Activated naive CD8-positive, alpha-beta T cell (primary cell): ENCODE results near the gene IFITM10.

ENCODE experiments used
- H3K27ac Mint-ChIP-seq: one replicate; pipeline ENCODE4 v1.8.0; 2021; ENCODE audit warnings: mixed read lengths
- H3K27me3 Mint-ChIP-seq: one replicate; pipeline ENCODE4 v1.8.0; 2021; ENCODE audit warnings: mixed read lengths
- H3K36me3 Mint-ChIP-seq: one replicate; pipeline ENCODE4 v1.8.0; 2021; ENCODE audit warnings: mixed read lengths
- H3K4me1 Mint-ChIP-seq: one replicate; pipeline ENCODE4 v1.8.0; 2021; ENCODE audit warnings: low read depth, mixed read lengths
- H3K4me3 Mint-ChIP-seq: one replicate; pipeline ENCODE4 v1.8.0; 2021; ENCODE audit warnings: mild to moderate bottlenecking, mixed read lengths
- H3K9me3 Mint-ChIP-seq: one replicate; pipeline ENCODE4 v1.8.0; 2021; ENCODE audit warnings: low read depth, mixed read lengths

IFITM10 gene

DNA sequence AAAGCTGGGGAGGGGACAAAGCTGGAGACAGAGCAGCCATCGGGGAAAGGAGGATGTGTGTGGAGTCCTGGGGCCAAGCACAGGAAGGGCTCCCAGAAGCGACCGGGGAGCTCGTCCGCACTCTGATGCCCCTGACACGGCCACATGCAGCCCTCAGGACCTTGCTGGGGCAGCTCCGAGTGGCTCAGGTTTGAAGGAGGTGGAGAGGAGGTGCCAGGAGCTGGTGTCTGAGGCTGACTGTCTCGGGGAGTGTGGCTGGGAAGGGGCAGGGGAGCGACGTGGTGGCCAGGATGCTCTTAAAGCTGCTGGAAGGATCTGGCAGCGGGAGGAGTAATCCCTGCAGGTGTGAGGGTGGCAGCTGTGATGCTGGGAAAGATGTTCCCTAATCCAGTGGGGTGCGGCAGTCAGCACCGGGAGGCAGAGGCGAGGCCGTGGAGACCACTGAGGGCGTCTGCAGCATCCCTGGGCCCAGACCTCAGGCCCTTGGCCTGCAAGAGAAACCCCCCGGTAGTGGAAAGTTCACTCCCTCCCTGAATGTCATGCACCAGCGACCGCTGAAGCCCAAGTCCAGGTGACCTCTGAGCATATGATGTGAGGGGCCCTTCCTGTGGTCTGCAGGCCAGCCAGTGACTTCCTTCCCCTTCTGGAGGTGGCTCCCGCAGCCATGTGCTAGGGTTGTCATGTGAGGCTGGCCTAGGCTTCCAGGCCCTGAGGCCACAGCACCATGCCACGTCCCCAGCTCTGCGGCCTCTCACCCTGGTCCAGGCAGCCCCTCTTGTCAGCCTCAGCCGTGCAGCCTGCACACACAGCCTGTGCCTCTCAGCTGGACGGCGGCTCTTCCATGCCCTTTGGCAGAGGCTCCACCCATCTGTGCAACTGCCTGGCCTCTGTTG lies 30.6 kb upstream of the IFITM10 start:
- no peak overlapping the region for H3K4me3 Mint-ChIP-seq
- no peaks in the 10 kb centered on the region for H3K27me3 Mint-ChIP-seq
- H3K27ac Mint-ChIP-seq: no peak overlapping the region

DNA sequence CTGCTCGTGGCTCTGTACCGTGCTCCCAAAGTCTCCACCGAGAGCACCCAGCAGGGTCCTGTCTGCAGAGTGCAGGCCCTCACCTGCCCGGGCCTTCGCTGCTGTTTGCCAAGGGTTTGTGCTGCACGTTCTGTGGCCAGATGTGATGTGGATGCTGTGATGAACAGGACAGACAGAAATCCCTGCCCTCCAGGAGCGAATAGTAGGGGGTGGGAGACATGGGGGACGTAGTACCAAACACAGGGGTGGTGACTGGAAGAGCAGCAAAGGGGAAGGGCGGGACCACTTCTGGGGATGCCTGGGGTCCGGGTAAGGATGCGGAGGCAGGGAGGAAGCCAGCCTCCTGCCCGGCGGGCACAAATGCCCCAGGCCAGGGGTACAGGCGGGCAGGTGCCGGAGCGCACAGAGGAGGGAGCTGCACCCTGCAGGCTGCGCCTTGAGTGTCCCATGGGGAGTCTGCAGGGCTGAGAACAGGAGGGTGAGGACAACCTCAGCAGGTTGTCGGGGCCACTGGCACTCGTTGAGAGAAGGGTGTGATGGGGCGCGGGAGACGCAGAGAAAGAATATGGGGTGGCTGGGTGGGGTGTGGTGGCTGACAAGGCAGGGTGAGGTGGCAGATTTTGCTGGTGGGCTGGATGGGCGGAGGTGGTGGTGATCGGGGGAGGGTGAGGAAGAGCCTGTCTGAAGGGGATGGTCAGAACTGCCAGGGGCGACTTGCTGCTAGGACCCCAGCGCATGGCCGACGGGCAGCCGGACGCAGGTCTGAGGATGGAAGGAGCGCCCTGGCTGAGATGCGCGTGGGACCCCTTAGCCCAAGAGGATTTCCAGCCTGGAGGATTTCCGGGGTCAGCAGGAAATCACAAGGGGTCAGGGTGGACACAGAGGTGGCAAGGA lies 29.7 kb upstream of the IFITM10 start:
- H3K4me1 Mint-ChIP-seq: no peaks in the 10 kb centered on the region
- no peaks in the 10 kb centered on the region for H3K36me3 Mint-ChIP-seq
- H3K27me3 Mint-ChIP-seq: no peaks in the 10 kb centered on the region
- H3K9me3 Mint-ChIP-seq: no peaks in the 10 kb centered on the region
- H3K4me3 Mint-ChIP-seq: no peak overlapping the region
- H3K27ac Mint-ChIP-seq: no peak overlapping the region

More for the DNA sequence above, 30.6 kb upstream of the IFITM10 start:
- H3K4me1 Mint-ChIP-seq: no peaks in the 10 kb centered on the region
- H3K9me3 Mint-ChIP-seq: no peaks in the 10 kb centered on the region
- H3K36me3 Mint-ChIP-seq: no peaks in the 10 kb centered on the region

DNA sequence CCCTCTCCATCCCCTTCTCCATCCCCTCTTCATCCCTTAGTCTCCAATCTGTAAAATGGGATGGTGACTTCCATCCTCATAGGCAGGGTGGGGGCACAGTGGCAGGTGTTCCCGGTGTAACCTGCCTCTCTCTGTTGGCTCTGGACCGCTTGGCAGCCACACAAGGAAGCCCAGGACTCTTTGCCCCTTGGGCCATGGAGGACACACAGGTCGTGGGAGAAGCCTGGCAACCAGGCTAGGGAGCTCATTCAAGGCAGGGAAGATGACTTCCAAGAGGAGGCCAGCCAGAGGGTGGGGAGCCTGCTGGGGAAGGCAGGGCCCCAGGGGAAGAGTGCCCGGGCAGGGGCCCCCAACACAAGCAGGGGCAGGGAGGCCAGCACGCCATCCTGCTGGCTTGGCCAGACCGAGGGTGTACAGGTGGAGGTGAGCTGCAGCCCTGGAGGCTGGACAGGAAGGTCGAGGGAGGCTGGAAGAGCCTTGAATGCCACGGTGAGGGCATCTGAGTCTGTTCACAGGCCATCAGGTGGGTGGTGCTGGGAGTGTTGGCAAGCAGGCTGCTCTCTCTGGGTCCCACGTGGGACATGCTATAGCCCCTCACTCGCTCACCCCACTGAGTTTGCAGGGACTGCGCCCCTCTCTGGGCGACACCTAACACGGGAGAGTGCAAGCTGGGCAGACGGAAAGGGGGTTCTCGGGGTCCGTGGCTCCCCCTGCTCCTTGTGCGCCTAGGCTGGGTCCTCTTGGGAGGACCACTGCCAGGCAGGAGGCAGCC lies 28.8 kb upstream of the IFITM10 start:
- H3K27ac Mint-ChIP-seq: no peak overlapping the region
- no peaks in the 10 kb centered on the region for H3K9me3 Mint-ChIP-seq
- H3K4me3 Mint-ChIP-seq: no peak overlapping the region
- no peaks in the 10 kb centered on the region for H3K4me1 Mint-ChIP-seq
- H3K27me3 Mint-ChIP-seq: no peaks in the 10 kb centered on the region
- no peaks in the 10 kb centered on the region for H3K36me3 Mint-ChIP-seq

DNA sequence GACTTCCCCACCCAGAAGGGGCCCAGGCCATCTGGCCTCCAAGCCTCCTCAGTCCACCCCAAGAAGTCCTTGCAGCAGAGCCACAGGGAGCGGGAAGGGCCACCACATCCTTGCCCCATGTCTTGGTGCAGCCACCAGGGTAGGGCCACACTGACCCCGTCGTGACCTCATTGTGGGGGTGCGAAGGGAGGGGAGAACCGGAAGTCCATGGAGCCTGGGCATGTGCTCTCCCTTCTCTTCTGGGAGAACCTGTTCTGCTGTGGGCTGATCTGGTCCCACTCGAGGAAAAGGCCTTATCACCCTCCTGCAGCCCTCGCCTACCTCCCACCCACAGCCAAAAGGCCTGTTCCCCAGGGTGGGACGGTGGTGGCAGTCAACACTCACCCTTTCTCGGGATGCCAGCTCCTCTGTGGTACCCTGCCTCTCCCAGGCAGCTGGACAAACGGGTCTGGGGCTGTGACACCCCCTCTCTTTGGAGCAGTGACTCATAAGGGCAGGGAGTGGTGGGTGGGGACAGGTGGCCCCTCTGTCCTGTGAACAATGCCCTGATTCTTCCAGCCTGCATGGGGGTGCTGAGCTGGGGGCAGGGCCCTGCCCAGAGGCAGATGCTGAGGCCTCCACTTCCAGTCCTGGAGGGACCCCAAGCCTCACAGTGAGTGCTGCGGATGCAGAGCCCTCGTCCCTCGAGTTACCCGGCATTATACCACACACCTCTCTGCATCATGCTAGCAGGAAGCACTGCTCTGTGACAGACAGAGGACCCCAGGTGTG lies 27.9 kb upstream of the IFITM10 start:
- Mint-ChIP-seq H3K27me3 (no peaks in the 10 kb centered on the region), H3K36me3 (no peaks in the 10 kb centered on the region), H3K4me3 (no peak overlapping the region), H3K4me1 (peaks cover 5% of the 10 kb centered on the region), H3K27ac (no peak overlapping the region), H3K9me3 (no peaks in the 10 kb centered on the region)

DNA sequence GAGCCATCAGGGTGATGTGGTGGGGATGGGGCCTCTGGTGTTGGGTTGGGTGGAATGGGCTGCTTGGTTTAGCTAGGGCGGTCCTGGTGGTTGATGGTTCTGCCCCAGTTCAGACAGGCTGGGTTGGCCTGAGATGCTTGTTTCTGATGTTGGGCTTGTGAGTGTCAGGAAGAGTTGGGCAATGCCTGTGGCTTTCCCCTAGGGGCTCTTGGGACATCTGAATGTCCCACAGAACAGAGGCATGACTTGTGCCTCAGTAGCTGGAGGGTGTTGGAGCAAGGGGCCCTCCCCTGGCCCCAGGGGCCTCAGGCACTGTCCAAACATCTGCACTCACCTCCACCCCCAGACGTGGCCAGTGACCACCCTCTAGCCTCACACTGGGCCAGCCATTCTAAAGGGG lies 27.3 kb upstream of the IFITM10 start:
- no peak overlapping the region for H3K4me3 Mint-ChIP-seq
- no peaks in the 10 kb centered on the region for H3K9me3 Mint-ChIP-seq
- H3K27me3 Mint-ChIP-seq: no peaks in the 10 kb centered on the region
- no peak overlapping the region for H3K27ac Mint-ChIP-seq
- H3K4me1 Mint-ChIP-seq: peaks cover 6% of the 10 kb centered on the region
- H3K36me3 Mint-ChIP-seq: no peaks in the 10 kb centered on the region

DNA sequence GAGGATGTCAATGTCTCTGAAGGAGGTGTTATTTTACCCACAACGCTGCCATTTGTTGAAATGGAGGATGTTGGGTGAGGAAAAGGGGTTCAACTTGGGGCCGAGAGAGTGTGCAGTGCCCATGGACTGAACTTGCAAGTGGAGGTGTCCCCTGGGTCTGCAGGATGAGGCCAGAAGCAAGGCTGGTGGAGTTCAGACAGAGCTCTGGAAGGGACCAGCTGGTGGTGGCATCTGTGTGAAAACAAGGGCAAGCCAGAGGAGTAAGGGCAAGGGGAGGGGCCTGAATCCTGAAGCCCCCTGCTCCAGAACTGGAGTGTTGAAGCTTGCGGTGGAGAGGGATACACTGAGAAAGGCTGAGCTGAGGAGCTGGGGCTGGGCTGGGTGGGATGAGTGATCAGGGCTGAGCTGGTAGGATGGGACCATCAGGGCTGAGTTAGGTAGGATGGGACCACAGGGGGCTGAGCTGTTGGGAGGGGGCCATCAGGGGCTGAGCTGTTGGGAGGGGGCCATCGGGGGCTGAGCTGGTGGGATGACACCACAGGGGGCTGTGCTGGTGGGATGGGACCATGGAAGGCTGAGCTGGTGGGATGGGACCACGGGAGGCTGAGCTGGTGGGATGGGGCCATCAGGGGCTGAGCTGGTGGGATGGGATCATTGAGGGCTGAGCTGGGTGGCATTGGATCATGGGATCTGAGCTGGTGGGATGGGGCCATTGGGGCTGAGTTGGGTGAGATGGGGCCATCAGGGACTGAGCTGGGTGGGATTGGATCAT lies 26.7 kb upstream of the IFITM10 start:
- Mint-ChIP-seq H3K27me3 (no peaks in the 10 kb centered on the region), H3K4me1 (peaks cover 12% of the 10 kb centered on the region), H3K4me3 (no peak overlapping the region), H3K9me3 (no peaks in the 10 kb centered on the region), H3K27ac (no peak overlapping the region), H3K36me3 (no peaks in the 10 kb centered on the region)

DNA sequence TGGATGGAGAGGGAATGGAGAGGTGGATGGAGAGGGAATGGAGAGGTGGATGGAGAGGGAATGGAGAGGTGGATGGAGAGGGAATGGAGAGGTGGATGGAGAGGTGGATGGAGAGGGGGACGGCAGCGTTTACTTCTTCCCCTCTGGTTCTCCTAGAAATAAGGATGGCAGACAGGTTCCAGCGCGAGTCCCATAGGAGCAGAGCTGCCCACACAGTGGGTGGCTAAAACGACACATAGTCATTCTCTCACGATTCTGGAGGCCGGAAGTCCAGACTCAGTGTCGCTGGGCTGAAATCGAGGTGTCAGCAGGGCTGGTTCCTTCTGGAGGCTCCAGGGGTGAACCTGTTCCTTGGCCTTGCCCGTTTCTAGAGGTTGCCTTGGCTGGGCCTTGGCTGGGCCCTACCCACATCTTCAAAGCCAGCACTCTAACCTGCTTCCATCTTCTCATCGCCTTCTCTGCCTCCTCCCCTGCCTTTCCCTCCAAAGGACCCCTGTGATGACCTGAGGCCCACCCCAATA lies 26.0 kb upstream of the IFITM10 start:
- H3K27me3 Mint-ChIP-seq: no peaks in the 10 kb centered on the region
- peaks cover 19% of the 10 kb centered on the region for H3K4me1 Mint-ChIP-seq
- H3K36me3 Mint-ChIP-seq: no peaks in the 10 kb centered on the region
- H3K4me3 Mint-ChIP-seq: no peak overlapping the region
- H3K9me3 Mint-ChIP-seq: no peaks in the 10 kb centered on the region
- no peak overlapping the region for H3K27ac Mint-ChIP-seq

DNA sequence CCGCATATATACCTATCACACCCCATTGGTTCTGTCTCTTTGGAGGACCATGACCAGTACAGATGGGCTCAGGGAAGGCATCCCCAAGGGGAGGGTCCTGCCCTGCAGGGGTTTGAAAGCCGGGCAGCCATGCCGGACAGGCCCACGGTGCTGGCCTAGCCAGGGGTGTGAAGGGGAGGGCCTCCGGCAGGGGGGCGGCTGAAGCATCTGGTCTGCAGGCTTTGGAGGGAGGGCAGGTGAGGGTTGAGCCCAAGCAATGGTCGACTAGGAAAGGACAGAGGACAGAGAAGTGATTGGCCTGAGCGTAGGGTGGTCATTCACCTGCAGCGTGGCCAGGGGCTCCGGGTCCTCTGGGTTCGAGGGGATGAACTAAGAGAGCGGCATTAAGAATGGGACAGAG lies 24.5 kb upstream of the IFITM10 start:
- no peak overlapping the region for H3K27ac Mint-ChIP-seq
- no peaks in the 10 kb centered on the region for H3K9me3 Mint-ChIP-seq
- no peak overlapping the region for H3K4me3 Mint-ChIP-seq
- no peaks in the 10 kb centered on the region for H3K36me3 Mint-ChIP-seq
- H3K27me3 Mint-ChIP-seq: no peaks in the 10 kb centered on the region
- H3K4me1 Mint-ChIP-seq: peaks cover 19% of the 10 kb centered on the region

DNA sequence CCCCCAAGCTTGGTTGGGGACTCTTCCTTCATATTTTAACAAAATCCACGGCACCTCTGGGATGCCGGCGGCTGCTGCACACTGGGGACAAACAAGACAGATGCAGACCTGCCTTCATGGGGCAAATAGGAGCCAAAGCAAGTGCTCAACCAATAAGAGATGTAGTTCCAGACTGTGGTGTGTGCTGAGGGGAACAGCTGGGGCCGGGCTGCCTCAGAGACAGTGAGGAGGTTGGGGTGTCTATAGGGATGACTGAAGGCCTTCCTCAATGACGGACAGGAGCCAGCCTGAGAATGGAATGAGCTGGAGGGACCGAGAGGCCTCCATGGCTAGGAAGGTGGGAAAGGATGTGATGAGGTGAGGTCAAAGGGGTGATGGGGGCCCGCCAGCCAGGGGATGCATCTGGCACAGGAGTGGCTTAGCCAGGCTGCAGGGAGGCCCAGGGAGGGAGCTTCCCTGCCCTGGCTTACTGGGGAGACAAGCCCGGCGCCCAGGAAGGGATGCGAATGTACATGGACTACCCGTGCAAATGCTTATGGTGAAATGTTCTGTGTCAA lies 23.7 kb upstream of the IFITM10 start:
- H3K4me1 Mint-ChIP-seq: peaks cover 19% of the 10 kb centered on the region
- no peaks in the 10 kb centered on the region for H3K27me3 Mint-ChIP-seq
- no peaks in the 10 kb centered on the region for H3K36me3 Mint-ChIP-seq
- no peak overlapping the region for H3K27ac Mint-ChIP-seq
- no peaks in the 10 kb centered on the region for H3K9me3 Mint-ChIP-seq
- H3K4me3 Mint-ChIP-seq: no peak overlapping the region

DNA sequence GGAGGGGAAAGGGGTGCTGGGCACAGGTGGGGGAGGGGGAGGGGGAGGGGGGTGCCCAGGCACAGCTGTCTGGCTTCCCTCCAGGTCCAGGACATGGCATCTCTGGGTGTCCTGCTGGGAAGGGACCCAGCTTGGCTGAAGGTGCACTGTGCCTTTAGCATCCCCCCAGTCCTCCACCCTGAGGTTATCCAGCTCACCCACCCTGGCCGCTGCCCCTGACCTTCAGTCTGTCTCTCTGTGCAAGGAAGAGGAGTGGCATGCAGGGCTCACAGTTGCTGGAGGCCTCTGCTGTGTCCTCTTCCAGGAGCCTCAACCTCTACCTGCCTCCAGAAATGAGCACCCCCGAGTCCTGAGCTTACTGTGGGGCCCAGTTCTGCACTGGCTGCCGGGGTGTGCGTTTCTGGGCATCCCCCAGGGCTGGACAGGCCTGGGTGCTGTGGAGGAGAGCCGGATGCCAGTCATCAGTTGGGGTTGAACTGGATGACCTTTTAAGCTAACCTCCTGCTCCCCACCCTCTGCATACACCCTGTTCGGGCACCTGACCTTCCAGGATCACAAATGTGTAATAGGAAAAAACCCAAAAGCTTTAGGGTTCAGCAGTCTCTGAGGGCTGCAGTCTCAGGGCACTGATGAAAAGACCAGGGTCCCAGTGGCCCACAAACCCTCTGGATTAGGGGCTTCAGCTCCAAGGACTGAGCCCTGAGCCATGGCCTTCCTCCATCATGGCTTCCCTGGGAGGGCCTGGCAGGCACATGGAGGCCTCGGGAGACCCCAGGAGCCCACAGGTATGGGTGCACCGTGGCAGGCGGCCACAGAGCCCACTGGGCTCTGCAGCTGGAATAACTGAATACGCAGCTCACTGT lies 23.0 kb upstream of the IFITM10 start:
- H3K9me3 Mint-ChIP-seq: no peaks in the 10 kb centered on the region
- no peak overlapping the region for H3K27ac Mint-ChIP-seq
- H3K27me3 Mint-ChIP-seq: no peaks in the 10 kb centered on the region
- H3K4me3 Mint-ChIP-seq: no peak overlapping the region
- H3K4me1 Mint-ChIP-seq: peaks cover 19% of the 10 kb centered on the region
- no peaks in the 10 kb centered on the region for H3K36me3 Mint-ChIP-seq

DNA sequence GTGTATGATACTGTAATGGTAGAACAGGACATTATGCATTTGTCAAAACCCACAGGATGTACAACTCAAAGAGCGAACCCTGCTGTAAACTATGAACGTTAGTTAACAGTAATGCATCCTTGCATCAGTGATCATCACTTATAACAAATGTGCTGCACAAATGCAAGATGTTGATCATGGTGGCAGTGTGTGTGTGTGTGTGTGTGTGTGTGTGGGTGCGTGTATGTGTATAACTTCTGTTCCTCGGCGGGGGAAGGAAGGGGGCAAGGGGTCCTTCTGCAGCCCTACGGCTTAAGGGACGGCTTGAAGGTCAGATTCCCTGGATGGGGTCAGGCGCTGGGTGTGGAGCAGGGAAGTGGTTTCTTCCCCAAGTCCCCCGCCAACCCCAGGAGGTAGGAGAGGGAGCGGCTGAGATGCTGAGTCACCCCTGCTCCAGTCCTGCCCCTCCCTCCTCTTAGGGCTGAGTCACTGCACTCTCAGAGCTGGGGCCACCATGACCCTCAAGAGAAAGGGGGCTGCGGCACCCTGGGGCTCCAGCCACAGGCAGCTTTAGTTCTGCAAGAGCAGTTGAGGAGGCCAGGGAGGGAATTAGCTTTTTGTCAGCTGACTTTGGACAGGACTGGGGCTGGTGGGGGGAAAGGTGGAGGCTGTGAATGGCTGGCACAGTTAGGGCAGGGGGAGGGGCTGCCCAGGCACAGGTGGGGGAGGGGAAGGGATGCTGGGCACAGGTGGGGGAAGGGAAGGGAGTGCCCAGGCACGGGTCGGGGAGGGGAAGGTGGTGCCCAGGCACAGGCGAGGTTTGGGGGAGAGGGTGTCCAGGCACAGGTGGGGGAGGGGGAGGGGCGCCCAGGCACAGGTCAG lies 22.1 kb upstream of the IFITM10 start:
- H3K36me3 Mint-ChIP-seq: no peaks in the 10 kb centered on the region
- H3K9me3 Mint-ChIP-seq: no peaks in the 10 kb centered on the region
- peak overlapping the region; percentile 58 for H3K4me3 Mint-ChIP-seq
- H3K4me1 Mint-ChIP-seq: peaks cover 19% of the 10 kb centered on the region
- H3K27me3 Mint-ChIP-seq: no peaks in the 10 kb centered on the region
- H3K27ac Mint-ChIP-seq: peak overlapping the region; percentile 1

DNA sequence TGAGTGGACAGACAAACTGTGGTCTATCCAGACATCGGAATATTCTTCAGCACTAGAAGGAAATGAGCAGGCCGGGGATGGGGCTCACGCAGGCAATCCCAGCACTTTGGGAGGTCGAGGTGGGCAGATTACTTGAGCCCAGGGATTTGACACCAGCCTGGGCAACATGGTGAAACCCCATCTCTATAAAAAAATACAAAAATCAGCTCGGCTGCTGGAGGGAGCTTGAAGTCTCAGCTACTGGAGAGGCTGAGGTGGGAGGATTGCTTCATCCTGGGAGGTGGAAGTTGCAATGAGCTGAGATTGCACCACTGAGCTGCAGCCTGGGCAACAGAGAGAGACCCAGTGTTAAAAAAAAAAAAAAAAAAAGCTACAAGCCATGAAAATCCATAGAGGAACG lies 21.3 kb upstream of the IFITM10 start:
- Mint-ChIP-seq H3K27ac (peak overlapping the region; percentile 1), H3K27me3 (no peaks in the 10 kb centered on the region), H3K4me3 (no peak overlapping the region), H3K36me3 (no peaks in the 10 kb centered on the region), H3K9me3 (no peaks in the 10 kb centered on the region), H3K4me1 (peaks cover 19% of the 10 kb centered on the region)
